GM23338 (cell line): ENCODE measurements around the gene FIP1L1. TPM values are rescaled to one million over a fixed set of nuclear protein-coding genes. Genes with fewer than 3 reads are reported as not detected.

ENCODE experiments used
- ATAC-seq: fragments of 200-7000 bp; cut with Tn5 transposase; 3 replicates; pipeline ENCODE4 v1.9.1; 2020
- DNase-seq: peaks from one replicate; pipeline ENCODE4 v3.0.0-alpha.2; 2015; ENCODE audit warnings: low spot score
- H2AFZ ChIP-seq: fragments of 200-600 bp; sonication (generic); 2 replicates; pipeline ENCODE4 v1.8.0; 2016; ENCODE audit warnings: antibody characterized with exemption, mild to moderate bottlenecking, moderate library complexity
- H3F3A ChIP-seq: fragments of 200-600 bp; sonication (generic); replicated peaks from 2 replicates; pipeline ENCODE4 v1.8.0; 2017; ENCODE audit warnings: antibody characterized with exemption, mixed run types, low read depth
- H3K27ac ChIP-seq: fragments of 200-600 bp; sonication (generic); 2 replicates; pipeline ENCODE4 v1.6.1; 2016; ENCODE audit warnings: low read depth
- H3K27me3 ChIP-seq: fragments of 200-600 bp; sonication (generic); 2 replicates; pipeline ENCODE4 v1.8.0; 2016; ENCODE audit warnings: mild to moderate bottlenecking, mixed run types, moderate library complexity; ENCODE audit not compliant: insufficient read depth
- H3K36me3 ChIP-seq: fragments of 200-600 bp; sonication (generic); 2 replicates; pipeline ENCODE4 v1.8.0; 2016; ENCODE audit warnings: mild to moderate bottlenecking; ENCODE audit not compliant: insufficient read depth
- H3K4me1 ChIP-seq: fragments of 200-600 bp; sonication (generic); 2 replicates; pipeline ENCODE4 v1.8.0; 2016; ENCODE audit warnings: mild to moderate bottlenecking, moderate library complexity; ENCODE audit not compliant: insufficient read depth
- H3K4me2 ChIP-seq: fragments of 200-600 bp; sonication (generic); 2 replicates; pipeline ENCODE4 v1.7.1; 2017; ENCODE audit warnings: mixed run types
- H3K4me3 ChIP-seq: fragments of 200-600 bp; sonication (generic); 2 replicates; pipeline ENCODE4 v1.6.1; 2016; ENCODE audit warnings: mixed run types
- H3K79me2 ChIP-seq: fragments of 200-600 bp; sonication (generic); replicated peaks from 2 replicates; pipeline ENCODE4 v1.8.0; 2017; ENCODE audit warnings: mild to moderate bottlenecking; ENCODE audit not compliant: insufficient read depth
- H3K9me2 ChIP-seq: fragments of 200-600 bp; sonication (generic); 2 replicates; pipeline ENCODE4 v1.8.0; 2017; ENCODE audit not compliant: insufficient read depth
- H4K20me1 ChIP-seq: fragments of 200-600 bp; sonication (generic); replicated peaks from 2 replicates; pipeline ENCODE4 v1.8.0; 2017; ENCODE audit warnings: mild to moderate bottlenecking; ENCODE audit not compliant: insufficient read depth
- H3K27ac Mint-ChIP-seq: 2 replicates; pipeline ENCODE4 v1.8.0; 2020; ENCODE audit warnings: inconsistent platforms, mild to moderate bottlenecking, moderate library complexity, mixed read lengths
- H3K27me3 Mint-ChIP-seq: 3 replicates; pipeline ENCODE4 v1.8.0; 2022; ENCODE audit warnings: low read depth, mild to moderate bottlenecking, moderate library complexity, mixed read lengths, inconsistent platforms; ENCODE audit not compliant: insufficient read depth, poor library complexity
- H3K36me3 Mint-ChIP-seq: 3 replicates; pipeline ENCODE4 v1.8.0; 2021; ENCODE audit warnings: low read depth, mild to moderate bottlenecking, inconsistent platforms, moderate library complexity, mixed read lengths
- H3K4me1 Mint-ChIP-seq: 3 replicates; pipeline ENCODE4 v1.8.0; 2020; ENCODE audit warnings: mild to moderate bottlenecking, inconsistent platforms, mixed read lengths
- H3K4me3 Mint-ChIP-seq: 3 replicates; pipeline ENCODE4 v1.8.0; 2021; ENCODE audit warnings: moderate library complexity, mild to moderate bottlenecking, inconsistent platforms, mixed read lengths
- H3K9me3 Mint-ChIP-seq: 3 replicates; pipeline ENCODE4 v1.8.0; 2020; ENCODE audit warnings: moderate library complexity, mild to moderate bottlenecking, inconsistent platforms, mixed read lengths
- CREB1 ChIP-seq: fragments of 250-450 bp; sonication (Bioruptor Pico); IDR thresholded peaks from 2 replicates; pipeline ENCODE4 v1.5.0; 2020; ENCODE audit warnings: low read depth, mild to moderate bottlenecking, moderate library complexity
- CTCF ChIP-seq, 2 experiments: fragments of 200-600 bp in 1 of 2; sonication (generic) in 1 of 2; conservative IDR thresholded peaks; 2 replicates each; pipeline versions ENCODE4 v1.5.1 to v1.6.1; 2016 to 2017; ENCODE audit warnings: antibody characterized with exemption in 2 of 2, low read depth in 2 of 2, mild to moderate bottlenecking in 2 of 2, moderate library complexity in 1 of 2
- EZH2 ChIP-seq: fragments of 200-600 bp; sonication (generic); IDR thresholded peaks from one replicate; pipeline ENCODE4 v1.8.0; 2017; ENCODE audit warnings: antibody characterized with exemption, mild to moderate bottlenecking, low read depth; ENCODE audit not compliant: unreplicated experiment
- EZH2phosphoT487 ChIP-seq: fragments of 200-600 bp; sonication (generic); IDR thresholded peaks from one replicate; pipeline ENCODE4 v1.8.1; 2018; ENCODE audit warnings: antibody characterized with exemption; ENCODE audit not compliant: unreplicated experiment
- POLR2AphosphoS5 ChIP-seq: IDR thresholded peaks from 2 replicates; pipeline ENCODE4 v1.6.1; 2016; ENCODE audit warnings: antibody characterized with exemption, low read depth
- REST ChIP-seq: IDR thresholded peaks from one replicate; pipeline ENCODE4 v1.6.1; 2018; ENCODE audit warnings: antibody characterized with exemption; ENCODE audit not compliant: unreplicated experiment
- ZNF114 ChIP-seq: fragments of 250-450 bp; sonication (Bioruptor Pico); IDR thresholded peaks from 2 replicates; pipeline ENCODE4 v1.5.0; 2020; ENCODE audit warnings: mild to moderate bottlenecking, moderate library complexity
- ZNF331 ChIP-seq: fragments of 250-450 bp; sonication (Bioruptor Pico); IDR thresholded peaks from 2 replicates; pipeline ENCODE4 v1.5.0; 2020; ENCODE audit warnings: low read depth, mild to moderate bottlenecking, moderate library complexity
- polyA plus RNA-seq: library from polyadenylated mRNA; unstranded; fragments of >200 nt; fragmentation: Nextera tagmentation; extraction: Ambion mirVana; gene quantifications from 2 replicates; pipeline ENCODE4 v1.2.1, GENCODE V29; 2016
- total RNA-seq: library from RNA; depleted of rRNA; stranded (reverse); fragments of >200 nt; shearing (Covaris generic); gene quantifications from 2 replicates; pipeline ENCODE4 v1.2.3, GENCODE V29; 2014
- TF ChIP-seq, protein P1 (sequence below): IDR thresholded peaks from 2 replicates; pipeline ENCODE4 v1.6.1; 2016; ENCODE audit warnings: antibody characterized with exemption

Gene FIP1L1
- total and polyA plus RNA-seq, 2 experiments from 2014 or later = 43.3 to 54.0 TPM

- no peak overlapping the region for H3K27ac Mint-ChIP-seq
- Histone ChIP-seq H2AFZ (no peak overlapping the region), H3K4me1 (peaks cover 28% of the 10 kb centered on the region), H3K9me2 (peaks cover 9% of the 10 kb centered on the region; the same call in 1 of the 2 replicates), H3K27ac (no peak overlapping the region), H4K20me1 (no peaks in the 10 kb centered on the region), H3K36me3 (no peaks in the 10 kb centered on the region), H3K4me3 (no peak overlapping the region), H3K79me2 (no peaks in the 10 kb centered on the region), H3K27me3 (no peaks in the 10 kb centered on the region), H3F3A (no peaks in the 10 kb centered on the region), H3K4me2 (no peak overlapping the region)
- no peaks in the 10 kb centered on the region for H3K9me3 Mint-ChIP-seq
- H3K4me3 Mint-ChIP-seq = no peak overlapping the region
- no peaks in the 10 kb centered on the region for H3K27me3 Mint-ChIP-seq
- no peaks in the 10 kb centered on the region for H3K36me3 Mint-ChIP-seq
- ATAC-seq = no peak
- no peak for DNase-seq
- H3K4me1 Mint-ChIP-seq = peaks cover 21% of the 10 kb centered on the region
- TF ChIP-seq ZNF114 (no peak), REST (no peak)
Measured at GRCh38 chr4:53483250-53483649, 105.8 kb downstream of the FIP1L1 start.

DNA sequence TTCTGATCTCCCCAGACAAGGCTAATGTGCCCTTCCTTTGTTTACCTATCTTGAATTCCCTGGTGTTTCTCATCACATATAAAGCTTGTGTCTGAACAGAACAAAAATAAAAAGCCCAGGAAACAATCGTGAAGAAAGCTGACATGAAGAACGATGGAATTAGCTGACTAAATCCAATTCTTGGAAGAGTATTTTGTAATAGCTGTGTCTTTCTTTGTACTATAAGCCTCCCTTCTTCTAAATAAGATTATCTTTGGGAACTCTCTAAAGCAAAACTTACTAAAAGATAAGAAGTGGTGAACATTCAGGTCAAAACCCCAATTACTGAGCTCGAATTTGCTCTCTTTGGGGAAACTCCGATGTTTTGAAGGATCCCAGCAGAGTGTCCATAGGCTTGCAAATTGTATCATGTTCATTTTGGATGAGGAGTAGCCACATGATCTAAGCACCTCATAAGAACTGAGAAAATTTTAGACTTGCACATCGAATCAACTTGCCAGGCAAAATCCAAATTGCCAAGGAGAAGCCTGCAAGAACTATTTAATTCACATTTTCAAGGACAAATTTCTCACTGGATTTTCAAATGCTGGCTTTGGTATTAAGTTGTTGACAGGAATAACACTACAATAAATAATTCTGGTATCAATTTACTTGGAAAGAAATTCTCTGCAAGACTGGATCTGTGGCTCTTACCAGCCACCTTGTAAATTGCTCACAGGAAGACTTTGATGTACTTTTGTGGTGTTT lies 107.6 kb downstream of the FIP1L1 start:
- no peaks in the 10 kb centered on the region for H3K27me3 ChIP-seq
- no peak overlapping the region for H3K4me2 ChIP-seq
- no peak overlapping the region for H3K27ac Mint-ChIP-seq
- DNase-seq (no peak), ATAC-seq (no peak)
- peaks cover 9% of the 10 kb centered on the region; the same call in 1 of the 2 replicates for H3K9me2 ChIP-seq
- H3K79me2 ChIP-seq = no peaks in the 10 kb centered on the region
- no peaks in the 10 kb centered on the region for H4K20me1 ChIP-seq
- H3K4me3 Mint-ChIP-seq = no peak overlapping the region
- H3K27ac ChIP-seq = no peak overlapping the region
- TF ChIP-seq POLR2AphosphoS5 (no peak), CREB1 (CRISPR knock-in tag) (no peak), ZNF331 (CRISPR knock-in tag) (no peak), CTCF (conservative IDR thresholded peaks at IDR 0.05; ENCODE audit: low read depth in 2 of 2) (no peak), EZH2 (no peak), REST (no peak), EZH2phosphoT487 (no peak), ZNF114 (no peak)
- TF ChIP-seq, protein P1, sequence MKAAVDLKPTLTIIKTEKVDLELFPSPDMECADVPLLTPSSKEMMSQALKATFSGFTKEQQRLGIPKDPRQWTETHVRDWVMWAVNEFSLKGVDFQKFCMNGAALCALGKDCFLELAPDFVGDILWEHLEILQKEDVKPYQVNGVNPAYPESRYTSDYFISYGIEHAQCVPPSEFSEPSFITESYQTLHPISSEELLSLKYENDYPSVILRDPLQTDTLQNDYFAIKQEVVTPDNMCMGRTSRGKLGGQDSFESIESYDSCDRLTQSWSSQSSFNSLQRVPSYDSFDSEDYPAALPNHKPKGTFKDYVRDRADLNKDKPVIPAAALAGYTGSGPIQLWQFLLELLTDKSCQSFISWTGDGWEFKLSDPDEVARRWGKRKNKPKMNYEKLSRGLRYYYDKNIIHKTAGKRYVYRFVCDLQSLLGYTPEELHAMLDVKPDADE = no peak
- no peak overlapping the region for H3K4me3 ChIP-seq
- H2AFZ ChIP-seq = no peak overlapping the region
- H3K4me1 Mint-ChIP-seq = peaks cover 10% of the 10 kb centered on the region
- H3K9me3 Mint-ChIP-seq = no peaks in the 10 kb centered on the region
- H3K27me3 Mint-ChIP-seq = no peaks in the 10 kb centered on the region
- H3K36me3 Mint-ChIP-seq = no peaks in the 10 kb centered on the region
- H3K36me3 ChIP-seq = no peaks in the 10 kb centered on the region
- peaks cover 9% of the 10 kb centered on the region; the same call in 1 of the 2 replicates for H3K4me1 ChIP-seq
- no peaks in the 10 kb centered on the region for H3F3A ChIP-seq
